Measurements from ENCODE around the gene PRR19.
"Not testable (repeated sequence)": the region's sequence is repeated elsewhere in the genome, so short reads cannot be mapped to it uniquely, and the experiment has no call there.

The PRR19 gene

GRCh38 chr19:42301646-42302203 lies at the start of gene PRR19:
Gene PRR19 (plus strand): TSS chr19:42302132. CDS start chr19:42309585, 7,453 bp downstream.
- no peak for DNase-seq

GRCh38 chr19:42252365-42253244 lies 49.3 kb upstream of the PRR19 start:
- no peak for DNase-seq

GRCh38 chr19:42253245-42254088 lies 48.5 kb upstream of the PRR19 start:
- peak; percentile 89 for DNase-seq

GRCh38 chr19:42254089-42254849 lies 47.7 kb upstream of the PRR19 start:
- DNase-seq = peak; percentile 70

GRCh38 chr19:42254850-42255765 lies 46.8 kb upstream of the PRR19 start, which contains the start of gene ERF:
Gene ERF (minus strand): TSS chr19:42255128. CDS start chr19:42254999, 129 bp downstream.
- DNase-seq = peak; percentile 96

GRCh38 chr19:42255766-42256745 lies 45.9 kb upstream of the PRR19 start:
- DNase-seq = peak; percentile 80

- not testable (repeated sequence) for DNase-seq
These were observed 44.1 kb upstream of the PRR19 start for GRCh38 chr19:42257842-42258241.

GRCh38 chr19:42261763-42262162 lies 40.2 kb upstream of the PRR19 start:
- no peak for DNase-seq

GRCh38 chr19:42266105-42266504 lies 35.8 kb upstream of the PRR19 start:
- not testable (repeated sequence) for DNase-seq

GRCh38 chr19:42266928-42267603 lies 34.9 kb upstream of the PRR19 start:
- not testable (repeated sequence) for DNase-seq

GRCh38 chr19:42267644-42268141 lies 34.2 kb upstream of the PRR19 start:
- DNase-seq = no peak

GRCh38 chr19:42268142-42268703 lies 33.7 kb upstream of the PRR19 start:
- DNase-seq = peak; percentile 100

GRCh38 chr19:42268704-42269477 lies 33.0 kb upstream of the PRR19 start, which contains the start of gene CIC:
Gene CIC (plus strand): TSS chr19:42269252. CDS start chr19:42271784, 2,532 bp downstream.
- peak; percentile 100 for DNase-seq

- no peak for DNase-seq
These were observed 32.2 kb upstream of the PRR19 start for GRCh38 chr19:42269478-42270345.

- DNase-seq = no peak
These were observed 31.4 kb upstream of the PRR19 start for GRCh38 chr19:42270346-42271044.

- DNase-seq = no peak
These were observed 30.9 kb upstream of the PRR19 start for GRCh38 chr19:42271045-42271419.
